K562 (cell line): ENCODE data around the gene RDH5. TPM values are rescaled to one million over a fixed set of nuclear protein-coding genes. Genes with fewer than 3 reads are reported as not detected.
A peak's percentile ranks its signal among the peaks of the same experiment; 100 is the strongest.

ENCODE experiments used
- L3MBTL2 ChIP-seq: fragments of 450-650 bp; IDR thresholded peaks from 2 replicates; pipeline ENCODE4 v1.6.1; 2016; ENCODE audit warnings: mild to moderate bottlenecking, moderate library complexity
- MXI1 ChIP-seq: IDR thresholded peaks from 2 replicates; pipeline ENCODE4 v1.6.1; 2011; ENCODE audit warnings: low read depth, mild to moderate bottlenecking, improper control_type of control experiment, low read length
- SNIP1 ChIP-seq: fragments of 450-650 bp; IDR thresholded peaks from 2 replicates; pipeline ENCODE4 v1.7.1; 2017; ENCODE audit warnings: low read depth, mild to moderate bottlenecking
- TEAD4 ChIP-seq, 2 experiments: sonication (generic) in 1 of 2; formaldehyde crosslinking in 1 of 2; IDR thresholded peaks; 2 replicates each; pipeline versions ENCODE4 v1.6.1 to v1.8.0; 2012 to 2022; ENCODE audit warnings: borderline replicate concordance in 1 of 2, inconsistent platforms in 1 of 2, low read length in 1 of 2, mild to moderate bottlenecking in 1 of 2, missing genetic modification reagents in 1 of 2
- polyA plus RNA-seq, 8 experiments: library from polyadenylated mRNA; depleted of rRNA in 4 of 8; stranded (reverse) in 5 of 8; unstranded in 3 of 8; fragments of >200 nt; fragmentation: Nextera tagmentation in 2 of 8; fragmentation: Illumina TruSeq in 1 of 8; extraction: Ambion mirVana in 2 of 8; extraction: Trizol in 1 of 8; gene quantifications; 2 replicates each; pipeline versions ENCODE4 v1.2.1 to v1.2.3, GENCODE V29; 2011 to 2014; ENCODE audit warnings: inconsistent platforms in 1 of 8, missing spikeins in 1 of 8
- total RNA-seq, 7 experiments: library from RNA; depleted of rRNA in 6 of 7; stranded (reverse); fragments of >200 nt in 6 of 7; fragmentation: Illumina TruSeq in 2 of 7; extraction: Trizol in 2 of 7; gene quantifications; 2 replicates each; pipeline versions ENCODE4 v1.2.1 to v1.2.3, GENCODE V29; 2011 to 2021; ENCODE audit warnings: low replicate concordance in 1 of 7
- TF ChIP-seq, protein P1 (sequence below): sonication (generic); formaldehyde crosslinking; IDR thresholded peaks from 2 replicates; pipeline ENCODE4 v1.8.0; 2022; ENCODE audit warnings: mild to moderate bottlenecking, missing genetic modification reagents, borderline replicate concordance
- TF ChIP-seq, protein P2 (sequence below): sonication (generic); formaldehyde crosslinking; IDR thresholded peaks from 2 replicates; pipeline ENCODE4 v1.8.0; 2022; ENCODE audit warnings: missing genetic modification reagents, mild to moderate bottlenecking, moderate library complexity, borderline replicate concordance
- TF ChIP-seq, protein P3 (sequence below), 2 experiments: fragments of 450-650 bp; conservative IDR thresholded peaks; 2 replicates each; pipeline ENCODE4 v1.6.1; 2017; ENCODE audit warnings: mild to moderate bottlenecking in 2 of 2, moderate library complexity in 2 of 2

Gene RDH5
- total and polyA plus RNA-seq, 9 of the 15 experiments (the other 6 are each of a cell fraction or from before 2014, with no cell fraction given), result 0.28 to 2.0 (median 1.1) TPM; not detected in 1

DNA sequence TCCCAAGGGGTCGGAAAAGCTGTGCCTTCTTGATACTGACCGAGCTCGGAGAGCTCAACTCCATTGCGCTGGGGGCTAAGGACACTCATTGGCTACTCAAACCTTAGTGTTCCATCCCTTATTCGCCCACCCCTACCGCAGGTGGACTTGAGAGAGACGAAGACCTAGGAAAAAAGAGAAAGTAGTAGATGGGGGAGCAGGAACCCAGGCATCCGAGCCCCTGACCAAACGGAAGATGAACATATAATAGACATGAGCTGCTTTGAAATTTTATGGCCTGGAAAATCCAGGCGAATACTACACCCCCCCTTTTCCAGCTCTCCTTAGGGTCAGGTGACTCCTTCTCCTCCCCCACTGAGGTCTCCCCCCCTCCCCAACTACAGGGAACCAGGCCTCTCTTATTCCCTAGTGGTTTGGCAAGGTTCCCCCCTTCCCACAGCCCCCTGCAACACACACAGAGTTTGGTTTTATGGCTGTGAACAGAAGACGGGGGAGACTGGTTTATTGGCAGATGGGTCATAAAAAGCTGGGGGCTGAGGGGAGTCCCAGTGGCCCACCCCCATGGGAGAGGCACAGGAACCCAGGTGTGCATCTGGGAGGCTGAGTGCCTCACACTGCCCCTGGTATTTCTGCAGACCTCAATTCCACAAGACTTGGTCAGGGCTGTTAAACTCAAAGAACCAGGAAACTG is 24.3 kb downstream of the RDH5 start (continued):
- TF ChIP-seq, protein P1, sequence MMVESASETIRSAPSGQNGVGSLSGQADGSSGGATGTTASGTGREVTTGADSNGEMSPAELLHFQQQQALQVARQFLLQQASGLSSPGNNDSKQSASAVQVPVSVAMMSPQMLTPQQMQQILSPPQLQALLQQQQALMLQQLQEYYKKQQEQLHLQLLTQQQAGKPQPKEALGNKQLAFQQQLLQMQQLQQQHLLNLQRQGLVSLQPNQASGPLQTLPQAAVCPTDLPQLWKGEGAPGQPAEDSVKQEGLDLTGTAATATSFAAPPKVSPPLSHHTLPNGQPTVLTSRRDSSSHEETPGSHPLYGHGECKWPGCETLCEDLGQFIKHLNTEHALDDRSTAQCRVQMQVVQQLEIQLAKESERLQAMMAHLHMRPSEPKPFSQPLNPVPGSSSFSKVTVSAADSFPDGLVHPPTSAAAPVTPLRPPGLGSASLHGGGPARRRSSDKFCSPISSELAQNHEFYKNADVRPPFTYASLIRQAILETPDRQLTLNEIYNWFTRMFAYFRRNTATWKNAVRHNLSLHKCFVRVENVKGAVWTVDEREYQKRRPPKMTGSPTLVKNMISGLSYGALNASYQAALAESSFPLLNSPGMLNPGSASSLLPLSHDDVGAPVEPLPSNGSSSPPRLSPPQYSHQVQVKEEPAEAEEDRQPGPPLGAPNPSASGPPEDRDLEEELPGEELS (CRISPR knock-in tag), result 0 out of 2 replicates have a peak, but pooled peaks have one; percentile 7
- TF ChIP-seq SNIP1 (peak; percentile 8; the same call in 1 of the 2 replicates), TEAD4 (IDR thresholded peaks at IDR 0.05; ENCODE audit: low read length) (no peak), TEAD4 (CRISPR knock-in tag; IDR thresholded peaks at IDR 0.05; ENCODE audit: borderline replicate concordance) (no peak), L3MBTL2 (0 out of 2 replicates have a peak, but pooled peaks have one; percentile 32), MXI1 (no peak)
- TF ChIP-seq, protein P2, sequence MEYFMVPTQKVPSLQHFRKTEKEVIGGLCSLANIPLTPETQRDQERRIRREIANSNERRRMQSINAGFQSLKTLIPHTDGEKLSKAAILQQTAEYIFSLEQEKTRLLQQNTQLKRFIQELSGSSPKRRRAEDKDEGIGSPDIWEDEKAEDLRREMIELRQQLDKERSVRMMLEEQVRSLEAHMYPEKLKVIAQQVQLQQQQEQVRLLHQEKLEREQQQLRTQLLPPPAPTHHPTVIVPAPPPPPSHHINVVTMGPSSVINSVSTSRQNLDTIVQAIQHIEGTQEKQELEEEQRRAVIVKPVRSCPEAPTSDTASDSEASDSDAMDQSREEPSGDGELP, result 0 out of 2 replicates have a peak, but pooled peaks have one; percentile 4
- TF ChIP-seq, protein P3, sequence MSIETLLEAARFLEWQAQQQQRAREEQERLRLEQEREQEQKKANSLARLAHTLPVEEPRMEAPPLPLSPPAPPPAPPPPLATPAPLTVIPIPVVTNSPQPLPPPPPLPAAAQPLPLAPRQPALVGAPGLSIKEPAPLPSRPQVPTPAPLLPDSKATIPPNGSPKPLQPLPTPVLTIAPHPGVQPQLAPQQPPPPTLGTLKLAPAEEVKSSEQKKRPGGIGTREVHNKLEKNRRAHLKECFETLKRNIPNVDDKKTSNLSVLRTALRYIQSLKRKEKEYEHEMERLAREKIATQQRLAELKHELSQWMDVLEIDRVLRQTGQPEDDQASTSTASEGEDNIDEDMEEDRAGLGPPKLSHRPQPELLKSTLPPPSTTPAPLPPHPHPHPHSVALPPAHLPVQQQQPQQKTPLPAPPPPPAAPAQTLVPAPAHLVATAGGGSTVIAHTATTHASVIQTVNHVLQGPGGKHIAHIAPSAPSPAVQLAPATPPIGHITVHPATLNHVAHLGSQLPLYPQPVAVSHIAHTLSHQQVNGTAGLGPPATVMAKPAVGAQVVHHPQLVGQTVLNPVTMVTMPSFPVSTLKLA (conservative IDR thresholded peaks at IDR 0.05), result no peak
